ENCODE results near the gene TLE4.

Gene TLE4

DNA sequence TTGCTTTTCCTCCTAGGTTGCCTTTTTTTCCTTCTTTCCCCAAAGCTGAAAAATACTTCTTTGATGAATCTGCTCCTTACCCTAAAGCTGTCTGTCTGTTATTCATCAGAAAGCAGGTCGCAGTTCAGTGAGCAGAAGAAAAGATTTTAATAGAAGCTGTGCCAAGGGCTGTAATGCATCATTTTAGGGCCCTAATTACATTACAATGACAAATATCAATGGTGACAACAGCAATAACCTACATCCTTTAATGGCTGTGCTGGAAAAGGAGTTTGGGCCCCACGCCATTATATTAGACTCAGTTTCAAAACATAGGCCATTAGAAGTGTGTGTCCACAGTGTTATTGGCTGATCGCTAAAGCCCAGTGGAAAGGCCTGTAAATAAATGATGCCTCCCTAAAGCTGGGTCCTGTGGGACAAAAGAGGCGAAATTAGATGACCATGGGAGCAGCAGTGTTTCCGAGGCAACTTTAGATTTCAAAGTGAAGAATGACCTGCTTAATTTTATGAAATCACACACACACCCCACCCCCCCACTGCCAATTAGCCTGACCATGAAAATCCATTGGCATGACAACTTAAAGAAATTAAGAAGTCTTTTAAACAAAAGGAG, 38.4 kb downstream of the TLE4 start:
- H3K4me3 ChIP-seq (replicated peaks; ENCODE audit: insufficient read depth, low read length) = no peak overlapping the region
- DNase-seq (ENCODE audit: low read depth in 1 of 2, low spot score in 1 of 2) = peak in 1 of 2 experiments; percentile 17
- H3K27ac ChIP-seq (replicated peaks) = peak overlapping the region; percentile 86
- TF ChIP-seq POLR2AphosphoS5 (IDR thresholded peaks at IDR 0.05; ENCODE audit: low read depth) = no peak
- H3K27me3 ChIP-seq (ENCODE audit: insufficient read depth, poor library complexity, severe bottlenecking) = no peaks in the 10 kb centered on the region

GRCh38 chr9:79610791-79611614, 39.2 kb downstream of the TLE4 start:
- Histone ChIP-seq H3K27me3 (ENCODE audit: insufficient read depth, poor library complexity, severe bottlenecking) (no peaks in the 10 kb centered on the region), H3K4me3 (replicated peaks; ENCODE audit: insufficient read depth, low read length) (no peak overlapping the region), H3K27ac (replicated peaks) (peak overlapping the region; percentile 86)
- TF ChIP-seq POLR2AphosphoS5 (IDR thresholded peaks at IDR 0.05; ENCODE audit: low read depth) (peak; percentile 73; the same call in 1 of the 2 replicates), CTCF (IDR thresholded peaks at IDR 0.05; ENCODE audit: insufficient read depth, low read length) (no peak), GABPA (IDR thresholded peaks at IDR 0.05; ENCODE audit: low read depth) (no peak), REST (IDR thresholded peaks at IDR 0.05; ENCODE audit: insufficient replicate concordance, low read depth) (peak; percentile 26), SPI1 (IDR thresholded peaks at IDR 0.05; ENCODE audit: borderline replicate concordance, low read depth) (peak; percentile 99)
- peak; percentile 46 to 88 for DNase-seq (ENCODE audit: low read depth in 1 of 2, low spot score in 1 of 2)

DNA sequence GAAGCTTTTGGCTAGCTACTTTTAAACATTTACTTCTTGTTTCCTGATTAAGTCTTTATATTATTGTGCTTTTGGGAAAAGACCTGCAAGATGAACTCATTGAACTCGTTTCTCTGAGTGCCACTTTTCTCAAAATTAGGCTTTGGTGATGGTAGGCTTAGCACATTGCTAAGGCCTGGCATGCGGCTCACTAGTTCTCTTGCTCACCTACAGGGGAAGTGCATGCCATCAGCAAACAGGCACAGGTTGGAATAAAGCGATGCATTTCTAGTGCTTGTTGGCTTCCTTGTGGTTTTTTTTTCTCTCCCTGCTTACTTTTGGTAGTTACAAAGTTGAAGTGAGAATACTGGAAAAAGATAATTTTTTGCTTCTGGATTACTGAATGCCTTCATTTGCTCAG, 41.4 kb downstream of the TLE4 start:
- TF ChIP-seq REST (IDR thresholded peaks at IDR 0.05; ENCODE audit: insufficient replicate concordance, low read depth) = no peak
- TF ChIP-seq POLR2AphosphoS5 (IDR thresholded peaks at IDR 0.05; ENCODE audit: low read depth) = no peak
- no peak for TF ChIP-seq CTCF (IDR thresholded peaks at IDR 0.05; ENCODE audit: insufficient read depth, low read length)
- TF ChIP-seq SPI1 (IDR thresholded peaks at IDR 0.05; ENCODE audit: borderline replicate concordance, low read depth) = no peak
- TF ChIP-seq GABPA (IDR thresholded peaks at IDR 0.05; ENCODE audit: low read depth) = no peak
- Histone ChIP-seq H3K27me3 (ENCODE audit: insufficient read depth, poor library complexity, severe bottlenecking) (no peaks in the 10 kb centered on the region), H3K4me3 (replicated peaks; ENCODE audit: insufficient read depth, low read length) (no peak overlapping the region), H3K27ac (replicated peaks) (peak overlapping the region; percentile 86)
- DNase-seq (ENCODE audit: low read depth in 1 of 2, low spot score in 1 of 2) = peak in 1 of 2 experiments; percentile 44

DNA sequence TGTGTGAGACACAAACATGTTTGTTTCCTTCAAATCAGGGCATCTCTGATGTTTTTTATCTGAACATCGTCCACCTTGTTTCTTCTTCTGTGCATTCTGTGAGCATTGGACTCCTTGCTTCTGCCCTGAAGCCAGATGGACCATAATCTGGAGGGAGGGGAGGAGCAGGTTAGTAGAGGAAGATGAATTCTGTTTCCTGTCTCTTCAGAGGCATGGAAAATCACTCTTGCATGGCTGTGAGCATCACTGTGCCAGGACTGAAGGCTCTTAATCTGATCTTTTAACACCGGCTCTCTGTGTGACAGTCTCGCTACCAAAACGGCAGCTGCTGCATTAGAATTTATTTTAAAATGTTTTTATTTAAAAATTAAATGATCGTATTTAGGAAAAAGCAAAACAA, 43.3 kb downstream of the TLE4 start:
- no peak for DNase-seq (ENCODE audit: low read depth in 1 of 2, low spot score in 1 of 2)
- H3K27ac ChIP-seq (replicated peaks) = no peak overlapping the region
- TF ChIP-seq GABPA (IDR thresholded peaks at IDR 0.05; ENCODE audit: low read depth) (no peak), CTCF (IDR thresholded peaks at IDR 0.05; ENCODE audit: insufficient read depth, low read length) (no peak), SPI1 (IDR thresholded peaks at IDR 0.05; ENCODE audit: borderline replicate concordance, low read depth) (no peak), POLR2AphosphoS5 (IDR thresholded peaks at IDR 0.05; ENCODE audit: low read depth) (no peak), REST (IDR thresholded peaks at IDR 0.05; ENCODE audit: insufficient replicate concordance, low read depth) (no peak)
- no peaks in the 10 kb centered on the region for H3K27me3 ChIP-seq (ENCODE audit: insufficient read depth, poor library complexity, severe bottlenecking)
- no peak overlapping the region for H3K4me3 ChIP-seq (replicated peaks; ENCODE audit: insufficient read depth, low read length)

Data from HL-60 (cell line).